PC-9 (cell line): Measurements from ENCODE around the gene PACSIN1.

Source experiments
- CTCF ChIP-seq: fragments of 200-600 bp; sonication (generic); conservative IDR thresholded peaks from 2 replicates; pipeline ENCODE4 v1.6.1; 2017; ENCODE audit warnings: mixed run types, antibody characterized with exemption, mild to moderate bottlenecking, moderate library complexity
- EZH2 ChIP-seq: fragments of 200-600 bp; sonication (generic); IDR thresholded peaks from 2 replicates; pipeline ENCODE4 v1.8.0; 2017; ENCODE audit warnings: antibody characterized with exemption, low read depth

GRCh38 chr6:34560366-34561226 is 94.7 kb downstream of the PACSIN1 start:
- TF ChIP-seq CTCF (no peak), EZH2 (no peak)
